Measurements from ENCODE around the gene TANC1.
A peak's percentile ranks its signal among the peaks of the same experiment; 100 is the strongest.
"Not testable (repeated sequence)": the region's sequence is repeated elsewhere in the genome, so short reads cannot be mapped to it uniquely, and the experiment has no call there.

TANC1 gene

DNA sequence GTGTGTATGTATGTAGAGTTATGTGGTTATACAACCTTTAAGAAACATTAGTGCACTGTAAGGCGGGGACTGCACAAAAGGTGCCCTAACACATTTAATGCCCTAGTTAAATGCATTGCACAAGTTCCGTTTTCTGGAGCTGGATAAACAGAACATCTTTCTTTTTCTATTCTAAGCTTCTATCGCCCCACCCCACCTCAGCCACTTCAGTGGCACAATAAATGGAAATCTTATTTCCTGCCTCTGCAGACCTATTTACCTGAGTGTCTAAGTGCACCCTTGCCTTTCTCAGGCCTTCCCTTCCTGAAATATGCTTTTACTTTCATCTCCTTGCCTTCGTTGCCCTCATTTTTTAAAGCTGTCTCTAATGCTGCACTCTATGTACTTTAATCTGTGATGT is 123.5 kb downstream of the TANC1 start:
- DNase-seq = peak in 1 of 5 experiments; percentile 70

- no peak for DNase-seq
Observed at GRCh38 chr2:159093497-159093896, 125.1 kb downstream of the TANC1 start.

DNA sequence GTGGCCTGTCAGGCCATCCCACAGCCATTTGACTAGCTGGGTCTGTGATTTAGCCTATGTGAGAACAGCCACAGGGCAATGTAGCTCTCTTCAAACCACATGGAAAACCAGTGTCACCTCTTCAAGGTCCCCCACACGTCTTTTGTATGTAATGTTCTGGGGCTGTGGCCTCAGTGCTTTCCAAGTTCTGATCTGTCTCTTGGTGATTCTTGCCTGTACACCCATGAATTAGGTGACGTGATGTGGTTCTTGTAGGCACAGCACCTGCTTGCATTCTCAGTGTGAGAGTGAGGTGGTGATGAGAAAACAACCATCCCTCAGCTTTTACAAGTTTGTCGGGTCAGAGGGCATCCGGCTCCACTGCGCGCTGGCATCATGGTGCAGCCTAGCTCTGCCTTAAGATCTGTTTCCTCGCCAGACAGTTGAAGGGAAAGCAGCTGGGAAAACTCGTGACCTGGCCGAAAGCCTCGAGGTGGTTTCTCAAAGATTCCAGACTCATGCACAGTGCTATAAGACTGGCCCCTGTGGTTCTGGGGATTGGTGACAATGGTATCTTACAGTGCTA is 125.8 kb downstream of the TANC1 start:
- peak in 1 of 5 experiments; percentile 28 for DNase-seq

DNA sequence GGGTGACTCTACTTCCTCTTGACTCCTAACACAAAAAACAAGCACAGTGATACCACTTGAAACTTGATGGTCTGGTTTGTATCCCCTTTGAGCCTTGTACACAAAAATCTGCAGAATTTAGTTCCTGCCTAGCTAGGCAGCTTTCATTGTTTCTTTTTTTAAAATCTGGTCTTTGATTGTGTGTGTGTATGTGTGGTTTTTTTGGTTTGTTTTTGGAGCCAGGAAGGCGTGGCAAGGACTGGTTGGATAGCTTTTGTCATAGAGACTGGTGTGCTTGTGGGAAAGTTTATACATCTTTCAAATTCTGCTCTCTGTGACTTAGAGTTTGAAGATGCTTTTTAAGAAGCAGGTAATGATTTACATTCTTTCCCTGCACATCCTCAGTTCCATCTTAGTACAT is 127.4 kb downstream of the TANC1 start:
- DNase-seq = no peak

- DNase-seq = not testable (repeated sequence)
Observed at GRCh38 chr2:159096302-159096855, 127.9 kb downstream of the TANC1 start.

GRCh38 chr2:159096901-159097300 is 128.5 kb downstream of the TANC1 start:
- no peak for DNase-seq

- no peak for DNase-seq
Observed at GRCh38 chr2:159098361-159098760, 129.9 kb downstream of the TANC1 start.

DNA sequence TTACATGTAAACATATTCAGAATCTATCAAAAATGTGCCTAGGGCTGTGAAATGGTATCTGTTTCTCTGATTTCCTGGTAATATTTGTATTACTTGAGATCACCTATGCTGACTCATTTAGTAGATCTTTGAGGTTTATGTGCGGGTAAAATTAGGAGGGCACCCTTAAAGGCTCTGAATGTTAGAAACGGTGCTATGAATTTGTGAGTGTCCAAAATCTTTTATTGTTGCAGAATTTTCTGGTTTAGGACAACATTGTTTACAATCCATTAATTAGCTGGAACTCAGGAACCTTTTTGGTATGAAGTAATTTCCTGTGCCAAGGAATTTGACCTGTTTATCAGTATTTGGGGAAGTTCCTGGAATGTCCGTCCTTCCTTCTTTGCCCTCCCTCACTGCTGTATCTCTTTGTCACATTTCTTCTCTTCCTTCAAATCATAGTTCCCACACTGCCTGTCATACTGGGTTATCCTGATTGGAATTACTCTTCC is 130.5 kb downstream of the TANC1 start:
- DNase-seq = peak in 1 of 5 experiments; percentile 60

GRCh38 chr2:159101755-159102489 is 133.5 kb downstream of the TANC1 start:
- DNase-seq = no peak

DNA sequence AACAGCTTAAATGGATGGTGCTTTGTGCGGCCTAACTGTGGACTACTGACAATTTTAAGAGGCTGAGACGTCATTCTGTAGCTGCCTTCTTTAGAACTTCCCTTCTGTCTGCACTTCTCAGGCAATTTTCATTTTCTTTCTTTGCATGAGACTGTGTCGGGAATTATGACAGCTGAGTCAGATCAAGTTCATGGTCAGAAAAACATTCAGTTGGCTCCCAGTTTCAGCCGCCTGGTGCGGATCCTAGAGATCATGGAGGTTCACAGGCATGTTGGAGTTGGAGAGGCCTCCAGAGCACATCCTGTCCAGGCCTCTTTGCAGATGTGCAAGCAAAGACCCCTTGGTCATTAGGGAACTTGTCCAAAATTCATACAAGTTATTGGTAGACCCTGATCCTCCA is 135.0 kb downstream of the TANC1 start:
- DNase-seq = no peak

- no peak for DNase-seq
Observed at GRCh38 chr2:159106109-159106508, 137.7 kb downstream of the TANC1 start.

GRCh38 chr2:159108181-159108893 is 139.9 kb downstream of the TANC1 start:
- DNase-seq = no peak

- DNase-seq = no peak
Observed at GRCh38 chr2:159109517-159109916, 141.1 kb downstream of the TANC1 start.

DNA sequence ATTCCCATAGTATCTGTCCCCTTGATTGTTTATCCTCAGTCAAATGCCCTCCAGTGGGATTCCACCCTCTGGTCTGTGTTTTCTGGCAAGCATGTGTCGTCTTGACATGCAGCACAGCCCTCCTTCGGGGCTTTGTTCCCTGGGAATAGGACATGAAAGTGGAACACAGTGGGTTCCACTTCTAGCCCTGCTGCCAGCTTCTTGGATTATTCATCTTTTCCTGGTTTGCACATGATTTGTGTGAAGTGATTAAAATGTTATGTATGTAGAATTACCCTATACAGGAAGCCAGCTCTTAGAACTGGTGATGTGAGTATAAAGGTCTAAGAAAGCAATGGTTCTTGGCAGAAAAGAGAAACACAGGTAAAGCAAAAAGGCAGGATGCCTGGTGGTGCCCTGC is 142.3 kb downstream of the TANC1 start:
- DNase-seq = no peak

- DNase-seq = no peak
Observed at GRCh38 chr2:159111346-159111927, 143.0 kb downstream of the TANC1 start.

GRCh38 chr2:159114835-159115234 is 146.4 kb downstream of the TANC1 start:
- DNase-seq = no peak

GRCh38 chr2:159116922-159117321 is 148.5 kb downstream of the TANC1 start:
- DNase-seq = no peak

DNA sequence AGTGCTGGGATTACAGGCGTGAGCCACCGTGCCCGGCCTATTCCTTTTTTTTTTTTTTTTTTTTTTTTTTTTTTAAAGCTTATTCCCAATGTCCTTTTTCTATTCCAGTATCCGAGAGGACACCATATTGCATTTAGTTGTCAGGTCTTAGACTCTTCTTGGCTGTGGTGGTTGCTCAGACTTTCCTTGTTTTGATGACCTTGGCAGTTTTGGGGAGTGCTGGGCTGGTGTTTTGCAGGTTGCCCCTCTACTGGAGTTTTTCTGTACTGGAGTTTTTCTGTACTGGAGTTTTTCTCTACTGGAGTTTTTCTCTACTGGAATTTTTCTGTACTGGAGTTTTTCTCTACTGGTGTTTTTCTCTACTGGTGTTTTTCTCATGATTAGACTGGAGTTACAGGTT is 149.2 kb downstream of the TANC1 start:
- DNase-seq = no peak

DNA sequence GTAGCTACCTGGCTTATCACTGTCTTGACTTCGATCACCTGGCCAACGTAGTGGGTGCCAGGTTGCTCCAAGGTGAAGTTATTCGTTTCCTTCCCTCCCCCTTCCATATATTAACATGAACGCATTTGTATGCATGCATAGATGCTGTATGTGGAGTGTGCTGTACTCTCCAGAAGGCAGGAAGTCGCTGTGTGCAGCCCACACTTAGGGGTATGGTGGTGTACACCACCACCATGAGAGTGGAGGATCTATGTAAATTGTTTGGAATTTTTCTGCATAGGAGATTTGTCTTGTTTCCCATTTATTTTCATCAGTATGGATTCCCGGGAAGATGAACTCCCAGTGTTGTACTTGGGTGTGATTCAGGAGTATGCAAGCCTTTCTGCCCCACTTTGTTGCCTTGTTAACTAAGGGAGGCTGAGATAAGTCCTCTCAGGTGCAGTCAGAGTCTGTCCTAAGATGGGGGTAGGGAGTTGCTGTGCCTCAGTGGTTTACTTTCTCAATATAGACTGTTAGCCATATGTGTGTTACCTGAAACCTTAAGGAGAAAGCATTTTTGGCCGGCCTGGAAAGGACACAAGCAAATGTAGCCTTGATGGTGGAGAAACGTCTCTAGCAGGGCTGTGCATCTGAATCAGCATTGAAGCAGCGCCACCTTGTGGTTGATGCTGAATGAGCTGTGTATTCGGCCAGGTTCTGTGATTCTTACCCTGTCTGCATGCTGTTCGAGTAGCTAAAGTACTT is 149.8 kb downstream of the TANC1 start:
- peak; percentile 27 to 68 (median 50) for DNase-seq

DNA sequence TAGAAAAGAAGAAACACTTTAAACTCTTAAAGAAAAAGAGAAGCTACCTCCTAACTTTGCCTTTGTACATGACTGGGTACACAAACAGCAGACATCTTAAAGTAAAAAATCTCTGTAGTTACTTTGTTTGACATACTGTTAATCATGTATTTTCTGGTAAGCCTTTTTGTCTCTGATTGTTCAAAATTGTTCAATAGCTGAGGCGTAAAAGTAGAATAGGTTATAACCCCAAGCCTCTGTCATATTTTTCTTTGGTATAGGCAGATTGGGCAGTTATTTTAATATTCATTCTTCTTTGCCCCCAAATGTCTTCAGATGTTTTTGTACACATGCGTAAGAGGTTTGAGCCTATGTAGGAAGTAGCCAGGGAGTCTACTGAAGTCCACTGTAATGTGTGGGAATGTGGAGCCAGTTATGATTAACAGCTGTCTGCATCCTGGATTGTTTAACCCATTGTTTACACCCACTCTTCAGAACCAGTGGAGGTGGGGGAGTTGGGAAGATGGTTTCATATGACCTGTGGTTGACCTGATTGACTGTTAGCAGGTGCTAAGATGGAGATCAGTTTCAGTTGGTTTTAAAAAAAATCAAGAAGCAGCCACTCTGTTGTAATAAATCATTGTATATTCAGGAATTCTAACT is 150.5 kb downstream of the TANC1 start:
- no peak for DNase-seq

DNA sequence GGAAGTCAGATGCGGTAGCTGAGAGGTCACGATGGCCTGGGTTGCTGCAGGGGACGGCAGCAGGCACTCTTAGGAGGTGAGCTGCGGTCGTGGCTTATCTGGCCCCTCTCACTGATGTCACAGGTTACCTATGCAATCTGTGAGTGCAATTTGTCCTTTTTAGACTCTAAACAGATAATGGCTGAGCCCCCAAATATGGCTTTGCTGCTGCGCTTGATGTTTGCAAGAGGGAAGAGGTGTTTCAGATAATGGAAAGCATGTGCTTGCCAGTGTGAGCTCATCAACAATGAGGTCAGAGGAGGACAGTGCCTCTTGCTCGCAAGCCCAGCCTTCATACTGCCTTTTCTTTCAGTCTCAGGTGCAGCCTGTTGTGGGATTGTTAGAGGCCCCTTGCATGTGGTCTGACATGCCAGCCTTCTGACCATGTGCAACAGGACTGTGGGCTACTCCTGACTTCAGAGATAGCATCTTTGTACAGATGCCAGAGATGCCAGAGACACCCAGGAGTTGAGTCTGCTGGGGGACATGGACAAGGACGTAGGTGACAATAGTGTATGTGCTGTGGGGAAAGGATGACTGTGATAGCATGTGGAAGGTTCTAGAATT is 151.3 kb downstream of the TANC1 start:
- DNase-seq = no peak
